Measurements from ENCODE around the gene NOL12.

DNA sequence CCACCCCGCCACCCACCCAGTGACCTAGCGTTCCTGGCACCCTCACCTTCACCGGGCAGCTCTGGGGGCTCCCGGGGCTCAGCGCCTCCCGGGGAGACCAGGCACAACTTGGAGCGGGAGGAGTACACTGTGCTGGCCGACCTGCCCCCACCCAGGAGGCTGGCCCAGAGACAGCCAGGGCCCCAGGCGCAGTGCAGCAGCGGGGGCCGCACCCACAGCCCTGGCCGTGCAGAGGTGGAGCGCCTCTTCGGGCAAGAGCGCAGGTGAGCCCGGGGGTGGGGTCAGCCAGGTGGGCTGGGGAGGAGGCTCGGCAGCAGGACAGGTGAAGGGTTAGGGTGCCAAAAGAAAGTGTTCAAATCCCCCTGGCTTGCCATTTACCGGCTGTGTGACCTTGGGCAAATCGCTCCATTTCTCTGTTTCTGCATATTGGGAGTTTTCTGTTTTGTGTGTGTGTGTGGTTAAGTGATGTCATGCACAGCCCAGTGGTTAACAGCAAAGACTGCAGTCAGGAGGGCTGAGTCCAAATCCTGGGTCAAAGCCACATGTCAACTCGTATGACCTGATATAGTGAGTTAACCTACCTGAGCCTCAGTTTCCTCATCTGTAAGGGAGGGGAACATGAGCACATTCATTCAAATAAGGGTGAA lies 40.2 kb downstream of the NOL12 start:
- TF ChIP-seq, protein P1, sequence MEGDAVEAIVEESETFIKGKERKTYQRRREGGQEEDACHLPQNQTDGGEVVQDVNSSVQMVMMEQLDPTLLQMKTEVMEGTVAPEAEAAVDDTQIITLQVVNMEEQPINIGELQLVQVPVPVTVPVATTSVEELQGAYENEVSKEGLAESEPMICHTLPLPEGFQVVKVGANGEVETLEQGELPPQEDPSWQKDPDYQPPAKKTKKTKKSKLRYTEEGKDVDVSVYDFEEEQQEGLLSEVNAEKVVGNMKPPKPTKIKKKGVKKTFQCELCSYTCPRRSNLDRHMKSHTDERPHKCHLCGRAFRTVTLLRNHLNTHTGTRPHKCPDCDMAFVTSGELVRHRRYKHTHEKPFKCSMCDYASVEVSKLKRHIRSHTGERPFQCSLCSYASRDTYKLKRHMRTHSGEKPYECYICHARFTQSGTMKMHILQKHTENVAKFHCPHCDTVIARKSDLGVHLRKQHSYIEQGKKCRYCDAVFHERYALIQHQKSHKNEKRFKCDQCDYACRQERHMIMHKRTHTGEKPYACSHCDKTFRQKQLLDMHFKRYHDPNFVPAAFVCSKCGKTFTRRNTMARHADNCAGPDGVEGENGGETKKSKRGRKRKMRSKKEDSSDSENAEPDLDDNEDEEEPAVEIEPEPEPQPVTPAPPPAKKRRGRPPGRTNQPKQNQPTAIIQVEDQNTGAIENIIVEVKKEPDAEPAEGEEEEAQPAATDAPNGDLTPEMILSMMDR (IDR thresholded peaks at IDR 0.05): peak in 1 of 5 experiments; percentile 27
- TF ChIP-seq EP300 (IDR thresholded peaks at IDR 0.05; ENCODE audit: low read depth): no peak
